ENCODE results near the gene CCDC24.

The CCDC24 gene

GRCh38 chr1:43980255-43981134, 10.9 kb upstream of the CCDC24 start:
- DNase-seq (ENCODE audit: low read depth), result peak; percentile 69

- no peak for DNase-seq (ENCODE audit: low read depth)
Observed at GRCh38 chr1:43981135-43981491, 10.3 kb upstream of the CCDC24 start.

DNA sequence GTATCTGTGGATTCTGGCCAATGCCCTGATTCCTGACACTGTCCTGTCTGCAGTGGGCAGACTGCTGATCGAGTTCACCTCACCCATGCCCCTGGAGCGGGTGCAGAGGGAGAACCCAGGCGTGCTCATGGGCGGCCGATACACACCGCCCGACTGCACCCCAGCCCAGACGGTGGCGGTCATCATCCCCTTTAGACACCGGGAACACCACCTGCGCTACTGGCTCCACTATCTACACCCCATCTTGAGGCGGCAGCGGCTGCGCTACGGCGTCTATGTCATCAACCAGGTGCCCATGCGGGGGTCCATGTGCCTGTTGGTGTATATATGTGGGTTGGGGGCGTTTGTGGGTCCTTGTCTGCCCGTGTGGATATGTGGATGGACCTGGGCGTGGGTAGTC, 9.8 kb upstream of the CCDC24 start:
- no peak for DNase-seq (ENCODE audit: low read depth)

- DNase-seq (ENCODE audit: low read depth), result no peak
Observed at GRCh38 chr1:43982241-43982640, 9.2 kb upstream of the CCDC24 start.

DNA sequence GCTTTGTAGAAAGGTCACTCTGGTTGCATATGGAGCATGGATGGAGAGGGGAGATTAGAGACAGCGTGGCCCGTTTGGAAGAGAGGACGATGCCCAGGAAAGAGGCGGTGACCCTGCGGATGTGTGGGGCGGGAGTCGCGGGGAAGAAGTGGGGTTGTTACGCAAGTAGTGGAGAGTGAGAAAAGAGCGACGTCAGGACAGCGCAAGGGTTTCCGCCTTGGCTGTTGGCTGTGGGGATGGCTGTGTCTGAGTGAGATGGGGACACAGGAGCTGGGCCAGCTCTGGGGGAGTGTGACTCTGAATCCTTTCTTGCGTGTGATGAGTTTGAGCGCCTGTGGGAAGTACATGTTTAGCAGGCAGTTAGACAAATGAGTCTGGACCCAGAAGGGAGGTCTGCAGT, 8.6 kb upstream of the CCDC24 start:
- DNase-seq (ENCODE audit: low read depth), result no peak

- DNase-seq (ENCODE audit: low read depth), result no peak
Observed at GRCh38 chr1:43983253-43983899, 8.0 kb upstream of the CCDC24 start.

GRCh38 chr1:43984855-43985254, 6.5 kb upstream of the CCDC24 start:
- DNase-seq (ENCODE audit: low read depth), result no peak

GRCh38 chr1:43985984-43986595, 5.3 kb upstream of the CCDC24 start:
- DNase-seq (ENCODE audit: low read depth), result no peak

GRCh38 chr1:43986712-43987111, 4.7 kb upstream of the CCDC24 start:
- DNase-seq (ENCODE audit: low read depth), result no peak

DNA sequence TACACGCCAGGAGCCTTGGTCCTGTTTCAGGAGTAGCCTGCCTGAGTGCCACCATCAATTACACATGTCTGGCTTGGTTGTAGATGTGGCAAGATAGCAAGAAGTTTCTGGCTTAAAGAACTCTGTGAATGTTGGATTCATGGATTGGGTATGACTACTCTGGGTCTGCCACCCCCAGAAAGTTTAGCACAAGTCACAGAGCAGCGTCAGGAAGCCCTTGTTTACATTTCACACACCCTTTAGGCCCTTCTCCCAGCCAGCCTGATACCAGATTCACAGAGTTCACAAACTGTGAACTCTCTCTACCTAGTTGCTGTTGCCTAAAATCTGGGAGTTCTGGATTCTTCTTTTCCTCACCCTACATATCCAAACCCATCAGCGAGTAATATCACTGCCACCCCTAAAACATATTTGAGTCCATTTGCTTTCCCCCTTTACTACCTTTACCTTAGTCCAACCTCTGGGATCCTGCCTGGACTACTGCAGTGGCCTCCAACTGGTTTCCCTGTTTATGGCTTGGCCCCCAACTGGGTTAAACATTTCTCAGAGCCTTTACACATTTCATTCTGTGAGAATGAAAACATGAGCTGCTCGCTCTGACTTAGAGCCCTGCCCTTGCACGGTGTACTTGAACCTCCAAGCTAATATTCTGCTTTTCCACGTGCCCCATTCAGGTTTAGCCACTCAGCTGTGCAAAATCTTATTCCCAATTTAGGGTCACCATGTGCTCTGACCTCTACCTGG, 4.1 kb upstream of the CCDC24 start:
- DNase-seq (ENCODE audit: low read depth), result peak; percentile 36

DNA sequence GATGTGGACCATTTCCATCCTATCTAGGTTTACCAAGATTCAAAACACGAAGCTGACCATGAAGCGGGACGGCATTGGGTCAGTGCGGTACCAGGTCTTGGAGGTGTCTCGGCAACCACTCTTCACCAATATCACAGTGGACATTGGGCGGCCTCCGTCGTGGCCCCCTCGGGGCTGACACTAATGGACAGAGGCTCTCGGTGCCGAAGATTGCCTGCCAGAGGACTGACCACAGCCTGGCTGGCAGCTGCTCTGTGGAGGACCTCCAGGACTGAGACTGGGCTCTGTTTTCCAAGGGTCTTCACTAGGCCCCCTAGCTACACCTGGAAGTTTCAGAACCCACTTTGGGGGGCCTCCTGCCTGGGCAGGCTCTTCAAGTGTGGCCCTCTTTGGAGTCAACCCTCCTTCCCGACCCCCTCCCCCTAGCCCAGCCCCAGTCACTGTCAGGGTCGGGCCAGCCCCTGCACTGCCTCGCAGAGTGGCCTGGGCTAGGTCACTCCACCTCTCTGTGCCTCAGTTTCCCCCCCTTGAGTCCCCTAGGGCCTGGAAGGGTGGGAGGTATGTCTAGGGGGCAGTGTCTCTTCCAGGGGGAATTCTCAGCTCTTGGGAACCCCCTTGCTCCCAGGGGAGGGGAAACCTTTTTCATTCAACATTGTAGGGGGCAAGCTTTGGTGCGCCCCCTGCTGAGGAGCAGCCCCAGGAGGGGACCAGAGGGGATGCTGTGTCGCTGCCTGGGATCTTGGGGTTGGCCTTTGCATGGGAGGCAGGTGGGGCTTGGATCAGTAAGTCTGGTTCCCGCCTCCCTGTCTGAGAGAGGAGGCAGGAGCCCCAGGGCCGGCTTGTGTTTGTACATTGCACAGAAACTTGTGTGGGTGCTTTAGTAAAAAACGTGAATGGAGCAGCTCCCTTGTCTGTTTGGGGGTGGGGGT, 864 bp upstream of the CCDC24 start:
- no peak for DNase-seq (ENCODE audit: low read depth)

DNA sequence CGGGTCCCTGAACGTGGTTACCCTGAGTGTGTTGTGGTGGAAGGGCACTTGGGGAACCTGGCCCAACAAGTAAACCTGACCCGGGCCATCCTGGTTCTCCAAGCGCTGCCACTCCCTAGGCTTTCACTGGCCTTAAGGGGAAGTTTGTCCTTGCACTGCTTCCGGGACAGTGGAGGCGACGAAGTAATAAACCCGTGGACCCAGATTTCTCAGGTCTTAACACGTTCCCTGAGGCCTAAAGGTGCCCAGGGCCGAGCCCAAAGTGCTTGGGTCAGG, 261 bp upstream of the CCDC24 start:
- DNase-seq (ENCODE audit: low read depth), result no peak

DNA sequence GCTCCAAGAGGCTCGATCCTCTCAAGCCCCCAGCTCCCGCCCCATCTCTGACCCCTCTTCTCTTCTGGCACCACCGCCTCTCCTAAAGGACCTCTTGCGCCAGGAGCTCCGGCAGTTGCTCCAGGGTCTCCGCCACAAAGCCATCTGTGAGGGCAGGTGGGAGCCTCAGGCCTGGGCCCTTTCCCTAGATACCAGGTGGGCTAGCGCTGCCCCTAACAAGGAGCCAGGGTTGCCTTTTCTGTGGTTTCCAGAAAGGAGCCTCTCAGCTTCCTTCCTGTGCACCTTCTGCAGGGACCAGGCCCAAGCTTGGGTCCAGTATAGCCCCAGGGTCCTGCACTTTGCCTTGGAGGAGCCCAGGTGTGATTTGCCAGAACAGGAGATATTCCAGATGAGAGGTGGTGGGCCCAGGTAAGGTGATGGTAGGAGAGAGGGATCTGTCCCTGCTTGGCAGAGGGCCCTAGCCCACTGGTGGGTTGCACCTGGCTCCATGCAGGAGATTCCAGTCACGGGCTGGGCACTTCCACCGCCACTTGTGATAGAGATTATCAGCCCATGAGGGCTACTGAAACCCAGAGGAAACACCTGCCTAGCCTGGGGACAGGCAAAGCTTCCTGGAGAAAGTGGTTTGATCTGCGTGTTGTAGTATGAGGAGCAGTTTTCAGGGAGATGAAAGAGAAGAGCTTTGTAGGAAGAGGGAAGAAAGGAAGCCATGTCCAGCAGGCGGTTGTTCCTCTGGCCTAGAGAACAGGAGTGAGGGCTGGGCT, 1.0 kb downstream of the CCDC24 start:
- no peak for DNase-seq (ENCODE audit: low read depth)

- no peak for DNase-seq (ENCODE audit: low read depth)
Observed at GRCh38 chr1:43993206-43993914, 2.0 kb downstream of the CCDC24 start.

GRCh38 chr1:43994071-43994470, 2.7 kb downstream of the CCDC24 start:
- no peak for DNase-seq (ENCODE audit: low read depth)

GRCh38 chr1:43994794-43995790, 3.7 kb downstream of the CCDC24 start:
- peak; percentile 27 for DNase-seq (ENCODE audit: low read depth)

DNA sequence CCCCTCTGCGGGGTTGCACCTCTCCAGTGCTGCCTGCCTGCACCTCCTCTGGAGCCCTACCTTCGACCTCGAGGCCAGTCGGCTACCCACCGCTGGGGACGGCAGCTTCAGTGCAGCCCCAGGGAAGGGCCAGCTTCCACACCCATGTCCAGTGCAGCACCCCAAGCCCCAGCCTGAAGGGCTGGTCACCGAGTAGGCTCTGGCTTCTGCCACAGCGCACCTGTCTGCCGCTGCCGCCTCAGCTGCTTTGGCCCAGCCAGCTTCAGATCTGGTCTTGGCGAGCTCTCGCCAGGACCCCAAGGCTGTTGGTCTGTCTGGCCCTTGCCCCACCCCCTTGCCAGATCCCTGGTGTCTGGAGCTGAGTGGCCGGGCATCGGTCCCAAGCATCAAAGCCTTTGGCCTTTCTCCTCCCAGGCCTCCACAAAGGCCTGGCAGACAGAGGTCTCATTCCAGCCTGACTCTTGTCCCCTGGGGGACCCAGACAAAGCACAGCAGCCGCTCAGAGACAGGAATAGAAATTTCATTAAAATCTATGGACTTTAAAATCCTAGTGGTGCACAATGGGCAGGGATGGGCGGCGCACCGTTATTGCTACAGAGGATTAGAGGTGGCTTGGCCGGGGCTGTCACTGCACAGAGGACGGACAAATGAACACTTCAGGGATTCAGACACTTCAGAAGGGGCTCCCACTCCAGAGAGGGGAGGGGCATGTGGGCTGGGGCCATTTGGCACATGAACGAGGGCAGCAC, 4.8 kb downstream of the CCDC24 start:
- DNase-seq (ENCODE audit: low read depth), result no peak

- no peak for DNase-seq (ENCODE audit: low read depth)
Observed at GRCh38 chr1:43996733-43997115, 5.3 kb downstream of the CCDC24 start.
